Astrocyte (in vitro differentiated cells and primary cell): ENCODE data around the gene EVL. TPM values are rescaled to one million over a fixed set of nuclear protein-coding genes. Genes with fewer than 3 reads are reported as not detected.

ENCODE experiments used
- DNase-seq: peaks from one replicate; pipeline ENCODE4 v3.0.0-alpha.2; 2010; ENCODE audit warnings: low read depth
- FAIRE-seq: peaks from 2 replicates; lab custom pipeline; 2011; peaks lifted over from hg19 to GRCh38; lab: Jason Lieb, UNC
- H2AFZ ChIP-seq: 2 replicates; pipeline ENCODE4 v1.6.0; 2012; ENCODE audit warnings: low read depth, low read length, inconsistent platforms
- H3K27ac ChIP-seq: 2 replicates; pipeline ENCODE4 v1.5.1; 2011; ENCODE audit warnings: low read depth, low read length, inconsistent platforms
- H3K27me3 ChIP-seq: 2 replicates; pipeline ENCODE4 v1.6.0; 2011; ENCODE audit warnings: low read length, inconsistent platforms; ENCODE audit not compliant: insufficient read depth
- H3K36me3 ChIP-seq: 2 replicates; pipeline ENCODE4 v1.5.1; 2011; ENCODE audit warnings: low read length, inconsistent platforms; ENCODE audit not compliant: insufficient read depth
- H3K4me1 ChIP-seq: 2 replicates; pipeline ENCODE4 v1.5.1; 2011; ENCODE audit warnings: low read length, inconsistent platforms; ENCODE audit not compliant: insufficient read depth
- H3K4me2 ChIP-seq: 2 replicates; pipeline ENCODE4 v1.6.0; 2012; ENCODE audit warnings: low read length, inconsistent platforms
- H3K4me3 ChIP-seq: 2 replicates; pipeline ENCODE4 v1.5.1; 2011; ENCODE audit warnings: low read depth, mild to moderate bottlenecking, low read length, inconsistent platforms; ENCODE audit not compliant: insufficient read depth
- H3K79me2 ChIP-seq: 2 replicates; pipeline ENCODE4 v1.6.0; 2012; ENCODE audit warnings: mild to moderate bottlenecking, low read length, inconsistent platforms; ENCODE audit not compliant: insufficient read depth
- H3K9ac ChIP-seq: 2 replicates; pipeline ENCODE4 v1.6.0; 2012; ENCODE audit warnings: mild to moderate bottlenecking, low read length, inconsistent platforms
- H3K9me3 ChIP-seq: 2 replicates; pipeline ENCODE4 v1.5.1; 2012; ENCODE audit warnings: low read depth, mild to moderate bottlenecking, low read length, inconsistent platforms; ENCODE audit not compliant: insufficient read depth
- H4K20me1 ChIP-seq: 2 replicates; pipeline ENCODE4 v1.6.0; 2012; ENCODE audit warnings: low read length, inconsistent platforms; ENCODE audit not compliant: insufficient read depth
- H3K27ac Mint-ChIP-seq: one replicate; pipeline ENCODE4 v1.8.0; 2021; ENCODE audit warnings: mild to moderate bottlenecking, mixed read lengths; ENCODE audit not compliant: unreplicated experiment
- H3K27me3 Mint-ChIP-seq: one replicate; pipeline ENCODE4 v1.8.0; 2021; ENCODE audit warnings: low read depth, mixed read lengths; ENCODE audit not compliant: unreplicated experiment
- H3K36me3 Mint-ChIP-seq: one replicate; pipeline ENCODE4 v1.8.0; 2021; ENCODE audit warnings: low read depth, mixed read lengths; ENCODE audit not compliant: unreplicated experiment
- H3K4me1 Mint-ChIP-seq: one replicate; pipeline ENCODE4 v1.8.0; 2021; ENCODE audit warnings: low read depth, mixed read lengths; ENCODE audit not compliant: unreplicated experiment
- H3K4me3 Mint-ChIP-seq: one replicate; pipeline ENCODE4 v1.8.0; 2021; ENCODE audit warnings: mild to moderate bottlenecking, moderate library complexity, mixed read lengths; ENCODE audit not compliant: unreplicated experiment
- H3K9me3 Mint-ChIP-seq: one replicate; pipeline ENCODE4 v1.8.0; 2021; ENCODE audit warnings: mild to moderate bottlenecking, mixed read lengths; ENCODE audit not compliant: unreplicated experiment
- CTCF ChIP-seq: IDR thresholded peaks from 2 replicates; pipeline ENCODE4 v1.5.1; 2011; ENCODE audit warnings: low read depth, mild to moderate bottlenecking, inconsistent platforms, low read length, moderate library complexity; ENCODE audit not compliant: insufficient read depth
- EZH2 ChIP-seq: IDR thresholded peaks from 2 replicates; pipeline ENCODE4 v1.6.1; 2012; ENCODE audit warnings: mild to moderate bottlenecking, low read length, inconsistent platforms; ENCODE audit not compliant: insufficient read depth
- total RNA-seq: library from RNA; stranded (reverse); gene quantifications from 2 replicates; pipeline ENCODE4 v1.2.1, GENCODE V29; 2021

Gene EVL
- total RNA-seq, 1 donor from 2014 or later: 48.9 TPM

- Mint-ChIP-seq H3K4me3 (no peak overlapping the region), H3K27me3 (no peaks in the 10 kb centered on the region), H3K36me3 (peaks cover 6% of the 10 kb centered on the region), H3K4me1 (peaks cover 13% of the 10 kb centered on the region), H3K9me3 (no peaks in the 10 kb centered on the region), H3K27ac (no peak overlapping the region)
- no peak overlapping the region for H3K4me2 ChIP-seq
- no peaks in the 10 kb centered on the region for H3K27me3 ChIP-seq
- no peak for DNase-seq
- TF ChIP-seq EZH2: no peak
- TF ChIP-seq CTCF: no peak
- no peak for FAIRE-seq
- H3K9ac ChIP-seq: no peak overlapping the region
- H3K9me3 ChIP-seq: no peaks in the 10 kb centered on the region
- H3K79me2 ChIP-seq: peaks cover 58% of the 10 kb centered on the region
- H3K4me1 ChIP-seq: peaks cover 16% of the 10 kb centered on the region
- no peak overlapping the region for H3K4me3 ChIP-seq
- no peak overlapping the region for H2AFZ ChIP-seq
- no peak overlapping the region for H3K27ac ChIP-seq
- peaks cover 78% of the 10 kb centered on the region for H4K20me1 ChIP-seq
- no peaks in the 10 kb centered on the region for H3K36me3 ChIP-seq
Observed at GRCh38 chr14:100073576-100074430, 8.6 kb downstream of the EVL start.

- Mint-ChIP-seq H3K9me3 (no peaks in the 10 kb centered on the region), H3K27ac (no peak overlapping the region), H3K36me3 (peaks cover 4% of the 10 kb centered on the region), H3K27me3 (no peaks in the 10 kb centered on the region), H3K4me3 (no peak overlapping the region), H3K4me1 (peaks cover 17% of the 10 kb centered on the region)
- Histone ChIP-seq H3K79me2 (peaks cover 50% of the 10 kb centered on the region), H3K27me3 (no peaks in the 10 kb centered on the region), H3K9ac (no peak overlapping the region), H3K4me2 (no peak overlapping the region), H3K9me3 (no peaks in the 10 kb centered on the region), H3K27ac (no peak overlapping the region), H3K36me3 (no peaks in the 10 kb centered on the region), H2AFZ (no peak overlapping the region), H3K4me1 (peaks cover 22% of the 10 kb centered on the region), H4K20me1 (peaks cover 78% of the 10 kb centered on the region), H3K4me3 (no peak overlapping the region)
- TF ChIP-seq EZH2 (no peak), CTCF (no peak)
- no peak for DNase-seq
- no peak for FAIRE-seq
Observed at GRCh38 chr14:100074431-100075100, 9.3 kb downstream of the EVL start.
